T-helper 1 cell (primary cell): ENCODE measurements around the gene NCK2.

Source experiments
- DNase-seq, 5 donors: peaks; one replicate each; pipeline ENCODE4 v3.0.0-alpha.2; 2012 to 2020

The NCK2 gene

GRCh38 chr2:105793196-105793975, 48.7 kb downstream of the NCK2 start:
- DNase-seq = no peak

DNA sequence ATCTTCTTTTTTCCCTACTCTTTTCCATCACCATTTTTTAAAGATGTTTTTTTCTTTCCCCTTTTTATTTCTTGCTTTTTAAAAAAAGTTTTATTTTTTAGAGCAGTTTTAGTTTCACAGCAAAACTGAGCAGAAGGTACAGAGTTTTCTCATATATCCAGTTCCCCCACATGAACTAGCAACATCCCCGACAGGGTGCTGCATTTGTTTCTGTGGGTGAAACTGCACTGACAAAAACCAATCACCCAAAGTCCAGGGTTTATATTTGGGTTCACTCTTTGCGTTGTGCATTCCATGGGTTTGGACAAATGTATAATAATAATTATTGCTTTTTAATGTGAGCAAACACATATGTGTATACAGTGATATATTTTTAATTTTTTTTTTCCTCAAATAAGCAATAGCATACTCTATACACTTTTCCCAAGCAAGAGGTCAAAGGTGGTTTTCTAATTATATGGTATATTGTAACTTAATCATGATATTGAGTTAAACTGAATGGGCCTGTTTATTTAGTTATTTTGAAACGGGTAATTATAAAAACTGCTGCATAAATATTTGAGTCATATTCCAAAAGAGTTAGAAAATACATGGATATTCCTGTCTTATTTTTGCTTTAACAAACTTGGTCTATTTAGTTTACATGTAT, 50.3 kb downstream of the NCK2 start:
- DNase-seq = no peak

- DNase-seq = peak in 1 of 5 donors; percentile 33
Measured at GRCh38 chr2:105795575-105795934, 50.8 kb downstream of the NCK2 start.

DNA sequence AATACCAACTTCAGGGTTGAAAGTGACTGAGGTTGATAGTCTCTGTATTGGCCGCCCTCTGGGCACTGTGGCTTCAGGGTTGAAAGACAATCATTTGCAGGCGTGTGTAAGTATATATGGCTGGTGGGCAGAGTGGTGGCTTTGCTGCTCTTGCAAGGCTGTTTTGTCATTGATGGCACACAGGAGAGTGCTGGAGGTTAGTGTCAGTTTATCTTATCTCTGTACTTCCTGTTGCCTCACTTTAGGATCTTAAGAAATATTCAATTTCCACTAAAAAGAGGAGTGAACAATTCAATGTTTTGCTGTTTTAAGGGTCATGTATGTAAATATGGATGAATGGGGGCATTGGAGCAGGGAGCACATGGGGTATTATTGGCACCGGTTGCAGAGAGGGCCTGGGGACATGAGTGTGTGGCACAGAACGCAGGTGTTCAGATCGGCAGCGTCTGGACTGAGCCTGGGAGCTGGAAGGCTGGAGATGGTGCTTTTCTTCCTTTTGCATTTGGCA, 51.5 kb downstream of the NCK2 start:
- DNase-seq = peak in 1 of 5 donors; percentile 75

- DNase-seq = no peak
Measured at GRCh38 chr2:105796791-105797190, 52.1 kb downstream of the NCK2 start.

DNA sequence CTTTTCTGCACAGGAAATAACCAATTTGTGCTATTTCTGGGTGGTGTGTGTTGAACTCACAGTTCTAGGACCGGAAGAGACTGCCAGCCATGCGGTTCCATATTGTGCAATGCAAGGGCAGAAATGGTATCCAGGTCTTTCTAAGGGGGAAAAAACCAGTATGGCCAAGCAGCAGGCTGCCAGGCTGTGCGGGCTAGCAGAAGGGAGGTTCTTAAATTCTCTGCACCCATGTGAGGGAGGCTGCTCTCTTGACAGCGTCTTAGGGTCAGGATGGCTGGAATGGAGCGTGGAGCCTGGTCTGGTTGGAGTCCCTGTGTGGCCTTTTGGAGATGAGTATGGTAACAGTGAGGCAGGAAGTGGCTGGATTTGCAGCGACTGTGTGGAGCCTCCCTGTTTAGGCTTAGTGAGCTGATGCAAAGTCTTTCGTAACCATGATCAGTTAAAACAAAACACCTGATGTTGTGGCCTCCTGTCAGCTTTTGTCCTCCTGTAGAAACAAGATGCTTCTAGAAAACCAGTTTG, 52.6 kb downstream of the NCK2 start:
- DNase-seq = peak in 1 of 5 donors; percentile 89

DNA sequence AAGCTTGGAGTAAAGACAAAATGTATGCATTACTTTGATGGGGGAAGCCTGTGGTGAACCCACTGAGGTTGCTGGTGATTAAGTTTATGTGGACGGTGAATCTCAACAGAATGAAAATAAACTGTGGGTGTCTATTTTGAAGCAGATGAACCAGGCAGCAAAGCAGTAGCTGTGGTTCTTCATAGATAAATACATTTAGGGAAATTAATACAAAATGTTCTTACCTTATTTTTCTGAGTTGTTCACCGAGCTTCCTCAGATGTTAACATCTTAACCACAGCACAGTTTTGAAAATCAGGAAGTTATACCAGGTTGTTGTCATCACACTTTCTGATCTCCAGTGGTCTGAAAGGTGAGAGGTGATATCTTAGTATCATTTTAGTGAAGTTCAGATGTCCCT, 53.9 kb downstream of the NCK2 start:
- DNase-seq = peak in 2 of 5 donors; percentile 52 to 59

DNA sequence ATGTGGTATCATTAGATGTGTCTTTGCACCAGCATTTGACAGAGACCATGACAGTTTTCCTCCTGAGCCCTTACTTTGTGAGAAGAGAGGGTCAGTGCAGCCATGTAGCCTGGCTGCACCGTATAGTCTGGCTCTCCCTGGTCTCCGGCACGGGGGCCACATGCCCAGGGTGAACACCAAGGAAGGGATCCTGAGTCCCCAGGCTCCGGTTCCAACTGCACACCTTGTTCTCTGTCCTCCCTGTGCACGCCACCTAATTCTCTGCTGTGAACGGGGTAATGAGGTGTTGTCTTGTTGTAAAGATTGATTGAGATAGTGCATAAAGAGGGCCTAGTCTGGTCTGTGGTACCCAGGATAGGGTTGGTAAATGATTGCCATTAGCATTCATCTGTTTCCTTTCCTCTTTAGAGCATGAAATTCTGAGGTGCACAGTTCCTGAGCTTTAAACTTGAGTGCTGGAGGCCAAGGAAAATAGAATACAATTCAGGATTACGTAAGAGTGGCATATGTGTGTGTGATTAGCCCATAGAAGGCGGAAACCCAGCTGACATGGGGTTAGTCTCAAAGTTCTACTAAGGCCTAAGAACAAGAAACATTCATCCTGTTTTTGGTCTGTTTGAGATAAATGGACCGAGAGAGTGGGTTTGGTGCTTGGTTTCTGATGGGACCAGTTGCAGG, 55.5 kb downstream of the NCK2 start:
- peak in 1 of 5 donors; percentile 46 for DNase-seq

GRCh38 chr2:105800953-105801635, 56.4 kb downstream of the NCK2 start:
- DNase-seq = no peak

GRCh38 chr2:105801961-105802360, 57.2 kb downstream of the NCK2 start:
- no peak for DNase-seq

DNA sequence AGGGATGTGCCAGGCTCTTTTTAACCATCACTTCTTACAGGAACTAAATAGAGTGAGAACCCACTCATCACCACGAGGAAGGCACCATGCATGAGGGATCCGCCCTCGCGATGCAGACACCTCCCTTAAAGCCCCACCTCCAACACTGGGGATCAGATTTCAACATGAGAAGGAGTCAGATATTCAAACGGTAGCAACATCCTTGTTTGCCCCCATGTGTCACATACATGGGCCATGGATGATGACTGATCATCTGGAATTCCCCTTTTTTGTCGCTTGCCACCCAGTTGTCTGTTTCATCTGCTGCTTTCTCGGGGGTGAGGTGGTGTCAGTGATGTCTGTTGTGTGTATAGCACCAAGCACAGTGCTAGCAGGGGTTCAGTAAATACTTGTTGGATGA, 57.9 kb downstream of the NCK2 start:
- peak; percentile 27 to 79 (median 61) for DNase-seq

DNA sequence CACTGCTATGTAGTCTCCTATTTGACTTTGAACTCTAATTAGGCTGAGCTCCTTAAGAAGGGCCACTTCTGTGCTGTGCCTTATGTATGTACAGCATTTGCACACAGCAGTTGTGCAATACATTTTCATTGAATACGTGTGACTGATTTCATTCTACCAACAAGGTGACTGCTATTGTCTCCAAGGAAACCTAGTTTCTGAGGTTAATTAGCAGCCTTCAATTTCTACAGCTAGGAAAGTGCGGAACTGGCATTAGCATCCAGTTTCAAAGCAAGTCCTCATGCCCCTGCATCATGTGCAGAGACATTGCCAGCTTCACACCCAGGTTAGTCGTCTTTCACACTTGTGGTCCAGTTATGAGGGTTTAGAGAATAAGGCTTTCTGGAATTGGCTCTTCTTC, 58.6 kb downstream of the NCK2 start:
- DNase-seq = peak in 1 of 5 donors; percentile 75

GRCh38 chr2:105803773-105804172, 59.1 kb downstream of the NCK2 start:
- DNase-seq = no peak

GRCh38 chr2:105804266-105804665, 59.6 kb downstream of the NCK2 start:
- no peak for DNase-seq

GRCh38 chr2:105806996-105807395, 62.3 kb downstream of the NCK2 start:
- DNase-seq = no peak

DNA sequence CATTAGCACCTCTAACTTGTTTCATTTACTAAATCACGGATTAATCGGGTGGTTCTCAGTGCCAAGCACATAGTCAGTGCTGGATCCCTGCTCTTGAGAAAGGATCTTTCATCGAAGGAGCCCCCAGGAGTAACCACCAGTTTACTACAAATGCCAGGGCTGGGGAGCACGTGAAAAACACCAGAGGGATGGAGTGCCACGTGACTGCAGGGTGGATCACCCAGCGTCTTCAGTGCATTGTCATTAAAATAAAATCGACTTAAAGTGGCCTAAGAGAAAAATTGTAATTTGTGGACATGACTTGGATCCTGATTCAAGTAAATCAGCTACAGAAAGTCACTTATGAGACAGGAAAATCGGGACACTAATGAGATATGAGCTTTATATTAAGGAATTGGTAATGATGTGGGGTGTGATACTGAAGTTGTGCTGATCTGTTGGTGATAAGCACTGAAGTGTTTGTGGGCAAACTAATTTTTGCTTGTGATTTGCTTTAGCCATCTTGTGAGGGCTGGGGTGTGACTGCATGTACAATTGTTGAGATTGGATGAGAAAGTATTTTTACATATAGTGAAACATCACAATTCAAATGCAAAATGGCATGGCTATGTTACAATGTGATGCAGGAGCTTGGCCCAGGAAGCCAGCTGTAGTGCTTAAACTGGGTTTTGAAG, 63.8 kb downstream of the NCK2 start:
- DNase-seq = no peak

GRCh38 chr2:105809097-105809473, 64.4 kb downstream of the NCK2 start:
- peak in 1 of 5 donors; percentile 38 for DNase-seq

GRCh38 chr2:105809723-105810122, 65.0 kb downstream of the NCK2 start:
- no peak for DNase-seq

DNA sequence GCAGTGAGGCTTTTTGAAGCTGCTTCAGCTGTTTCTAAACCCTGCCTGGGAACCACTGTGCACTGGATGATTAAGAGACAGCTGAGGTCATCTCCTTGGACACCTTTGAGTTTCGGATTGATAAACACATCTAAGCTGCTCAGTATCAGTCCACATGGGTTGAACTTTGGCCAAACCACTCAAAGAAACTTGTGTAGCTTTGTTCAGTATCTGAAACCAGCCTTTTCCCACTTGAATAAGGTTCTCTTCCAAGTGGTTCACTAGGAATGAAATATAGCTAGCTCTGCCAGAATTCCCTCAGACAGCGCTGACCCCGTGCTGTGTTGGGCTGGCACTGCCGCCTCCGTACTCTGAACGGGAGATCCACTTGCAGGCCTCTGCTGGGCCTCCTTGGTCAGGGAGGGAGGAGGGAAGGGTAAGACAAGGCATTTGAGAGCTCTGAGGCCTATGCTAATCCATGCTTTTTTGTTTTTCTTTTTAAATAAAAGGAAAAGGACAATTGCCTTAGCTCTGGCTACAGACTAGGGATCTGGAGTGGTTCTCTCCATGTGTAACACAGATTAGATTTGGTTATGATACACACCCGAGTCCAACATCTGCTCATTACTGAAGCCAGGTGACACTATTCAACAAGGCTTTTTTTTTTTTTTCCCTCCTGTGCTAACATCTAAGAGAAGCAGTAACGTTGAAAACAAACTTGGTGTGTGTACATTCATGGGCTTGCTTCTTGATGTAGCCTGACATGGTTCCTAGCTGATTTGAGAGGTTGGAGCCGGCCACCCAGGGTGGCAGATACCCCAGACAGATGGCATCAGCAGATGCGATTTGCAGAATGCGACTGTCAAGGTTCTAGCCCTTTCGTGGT, 67.7 kb downstream of the NCK2 start:
- DNase-seq = no peak

DNA sequence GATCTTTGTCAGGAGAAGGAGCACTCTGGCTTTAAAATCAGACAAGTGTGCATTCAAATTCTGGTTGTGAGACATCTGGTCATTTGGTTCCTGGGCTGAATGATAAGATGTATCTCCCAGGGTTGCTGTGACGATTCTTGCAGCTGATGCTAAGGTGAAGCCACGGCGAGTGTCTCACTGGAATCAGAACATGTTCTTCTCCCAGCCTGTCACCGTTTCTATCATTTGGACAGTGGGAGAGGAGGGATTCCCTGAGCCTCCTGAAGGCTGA, 68.3 kb downstream of the NCK2 start:
- no peak for DNase-seq

- no peak for DNase-seq
Measured at GRCh38 chr2:105813405-105813804, 68.7 kb downstream of the NCK2 start.
